Activated naive CD4-positive, alpha-beta T cell treated with anti-CD3 and anti-CD28 coated beads for 36 hours (primary cell): ENCODE data around the gene SYTL1. TPM values are rescaled to one million over a fixed set of nuclear protein-coding genes. Genes with fewer than 3 reads are reported as not detected.

Source experiments
- CTCF ChIA-PET: fragments of 350-600 bp; sonication (Branson Sonifier 250); formaldehyde crosslinking; loops from one replicate; lab custom pipeline; 2021; ENCODE audit warnings: antibody characterized with exemption; lab: Charles Lee
- DNase-seq: peaks from one replicate; pipeline ENCODE4 v3.0.0-alpha.2; 2020
- H3K27ac Mint-ChIP-seq: one replicate; pipeline ENCODE4 v1.8.0; 2021; ENCODE audit warnings: mild to moderate bottlenecking, mixed read lengths
- H3K27me3 Mint-ChIP-seq: one replicate; pipeline ENCODE4 v1.8.0; 2021; ENCODE audit warnings: low read depth, mixed read lengths
- H3K36me3 Mint-ChIP-seq: one replicate; pipeline ENCODE4 v1.8.0; 2021; ENCODE audit warnings: low read depth, mixed read lengths
- H3K4me1 Mint-ChIP-seq: one replicate; pipeline ENCODE4 v1.8.0; 2021; ENCODE audit warnings: low read depth, mixed read lengths
- H3K4me3 Mint-ChIP-seq: one replicate; pipeline ENCODE4 v1.8.0; 2021; ENCODE audit warnings: mild to moderate bottlenecking, moderate library complexity, mixed read lengths
- H3K9me3 Mint-ChIP-seq: one replicate; pipeline ENCODE4 v1.8.0; 2021; ENCODE audit warnings: mixed read lengths
- intact Hi-C: fragments of 100-400 bp; cut with micrococcal nuclease; formaldehyde crosslinking; loops from one replicate; pipeline ENCODE4 v1.15.1; 2023
- total RNA-seq, 2 experiments: library from RNA; stranded (reverse); gene quantifications; one replicate each; pipeline ENCODE4 v1.2.3, GENCODE V29; 2021

SYTL1 gene
- total RNA-seq, 2 experiments from 2014 or later = 28.5 to 29.2 TPM

GRCh38 chr1:27351541-27352107 lies 9.8 kb downstream of the SYTL1 start:
- H3K36me3 Mint-ChIP-seq = no peaks in the 10 kb centered on the region
- H3K27ac Mint-ChIP-seq = no peak overlapping the region
- CTCF ChIA-PET = interaction anchor here (1.9 kb wide), 2 partner anchors 18 to 36 kb away, joined by 3 to 9 read pairs; no protein-coding TSS in a partner anchor
- peaks cover 17% of the 10 kb centered on the region for H3K4me1 Mint-ChIP-seq
- H3K27me3 Mint-ChIP-seq = no peaks in the 10 kb centered on the region
- intact Hi-C loops = no loop called here
- H3K4me3 Mint-ChIP-seq = no peak overlapping the region
- no peak for DNase-seq
- no peaks in the 10 kb centered on the region for H3K9me3 Mint-ChIP-seq

- Mint-ChIP-seq H3K36me3 (no peaks in the 10 kb centered on the region), H3K27me3 (no peaks in the 10 kb centered on the region), H3K27ac (no peak overlapping the region), H3K4me1 (peaks cover 25% of the 10 kb centered on the region), H3K9me3 (no peaks in the 10 kb centered on the region), H3K4me3 (no peak overlapping the region)
- intact Hi-C loops = no loop called here
- no peak for DNase-seq
- CTCF ChIA-PET = interaction anchor here (0.5 to 1.9 kb wide), 3 partner anchors 15 to 45 kb away, joined by 3 to 9 read pairs (median 5); no protein-coding TSS in a partner anchor
Measured at GRCh38 chr1:27353166-27353565, 11.3 kb downstream of the SYTL1 start.

- CTCF ChIA-PET = interaction anchor here (0.6 to 1.4 kb wide), 4 partner anchors 33 to 357 kb away, joined by 3 to 5 read pairs (median 3); no protein-coding TSS in a partner anchor
- Mint-ChIP-seq H3K27ac (no peak overlapping the region), H3K36me3 (no peaks in the 10 kb centered on the region), H3K27me3 (no peaks in the 10 kb centered on the region), H3K4me1 (peaks cover 25% of the 10 kb centered on the region), H3K4me3 (no peak overlapping the region), H3K9me3 (no peaks in the 10 kb centered on the region)
- DNase-seq = no peak
- intact Hi-C loops = no loop called here
Measured at GRCh38 chr1:27353629-27354028, 11.8 kb downstream of the SYTL1 start.

- Mint-ChIP-seq H3K9me3 (no peaks in the 10 kb centered on the region), H3K4me1 (peaks cover 38% of the 10 kb centered on the region), H3K27ac (no peak overlapping the region), H3K4me3 (no peak overlapping the region), H3K36me3 (no peaks in the 10 kb centered on the region), H3K27me3 (no peaks in the 10 kb centered on the region)
- intact Hi-C loops = no loop called here
- CTCF ChIA-PET = interaction anchor here (0.6 to 5.2 kb wide), 8 partner anchors 10 to 475 kb away, joined by 3 to 38 read pairs (median 14); partner anchors contain the start of gene PPP1R8
- no peak for DNase-seq
Measured at GRCh38 chr1:27355683-27356082, 13.9 kb downstream of the SYTL1 start.

GRCh38 chr1:27356277-27356618 lies 14.4 kb downstream of the SYTL1 start:
- peaks cover 38% of the 10 kb centered on the region for H3K4me1 Mint-ChIP-seq
- H3K27ac Mint-ChIP-seq = no peak overlapping the region

GRCh38 chr1:27356619-27357280 lies 14.9 kb downstream of the SYTL1 start:
- peak overlapping the region; percentile 78 for H3K27ac Mint-ChIP-seq
- no peaks in the 10 kb centered on the region for H3K9me3 Mint-ChIP-seq
- H3K36me3 Mint-ChIP-seq = no peaks in the 10 kb centered on the region
- peak overlapping the region; percentile 70 for H3K4me3 Mint-ChIP-seq
- intact Hi-C loops = loop anchor here (1.0 kb wide), 3 partner anchors 15 to 39 kb away; no protein-coding TSS in a partner anchor
- H3K27me3 Mint-ChIP-seq = no peaks in the 10 kb centered on the region
- peak; percentile 63 for DNase-seq
- CTCF ChIA-PET = interaction anchor here (0.6 to 5.2 kb wide), 28 partner anchors 8 to 268 kb away, joined by 3 to 38 read pairs (median 8); partner anchors contain the start of genes MAP3K6 and SYTL1
- peaks cover 38% of the 10 kb centered on the region for H3K4me1 Mint-ChIP-seq

More at GRCh38 chr1:27356277-27356618, 14.4 kb downstream of the SYTL1 start:
- CTCF ChIA-PET = interaction anchor here (1.0 to 5.2 kb wide), 12 partner anchors 8 to 60 kb away, joined by 3 to 38 read pairs (median 12); partner anchors contain the start of gene MAP3K6
- Mint-ChIP-seq H3K9me3 (no peaks in the 10 kb centered on the region), H3K4me3 (peak overlapping the region; percentile 70), H3K36me3 (no peaks in the 10 kb centered on the region), H3K27me3 (no peaks in the 10 kb centered on the region)
- intact Hi-C loops = no loop called here
- no peak for DNase-seq

GRCh38 chr1:27357281-27358037 lies 15.6 kb downstream of the SYTL1 start:
- CTCF ChIA-PET = interaction anchor here (0.7 to 5.2 kb wide), 31 partner anchors 8 to 439 kb away, joined by 3 to 38 read pairs (median 6); partner anchors contain the start of genes IFI6, MAP3K6 and SYTL1
- H3K4me3 Mint-ChIP-seq = peak overlapping the region; percentile 70
- H3K27ac Mint-ChIP-seq = peak overlapping the region; percentile 78
- peaks cover 38% of the 10 kb centered on the region for H3K4me1 Mint-ChIP-seq
- no peaks in the 10 kb centered on the region for H3K9me3 Mint-ChIP-seq
- H3K27me3 Mint-ChIP-seq = no peaks in the 10 kb centered on the region
- DNase-seq = peak; percentile 86
- intact Hi-C loops = loop anchor here (1.0 kb wide), 3 partner anchors 16 to 38 kb away; no protein-coding TSS in a partner anchor
- no peaks in the 10 kb centered on the region for H3K36me3 Mint-ChIP-seq

- intact Hi-C loops = no loop called here
Measured at GRCh38 chr1:27358038-27358927, 16.5 kb downstream of the SYTL1 start.

GRCh38 chr1:27358928-27359313 lies 17.1 kb downstream of the SYTL1 start:
- peaks cover 38% of the 10 kb centered on the region for H3K4me1 Mint-ChIP-seq

More at GRCh38 chr1:27358038-27358927, 16.5 kb downstream of the SYTL1 start:
- H3K27ac Mint-ChIP-seq = no peak overlapping the region
- H3K27me3 Mint-ChIP-seq = no peaks in the 10 kb centered on the region
- H3K4me3 Mint-ChIP-seq = no peak overlapping the region
- DNase-seq = no peak
- H3K4me1 Mint-ChIP-seq = peaks cover 38% of the 10 kb centered on the region
- CTCF ChIA-PET = interaction anchor here (0.7 to 5.2 kb wide), 28 partner anchors 8 to 440 kb away, joined by 3 to 38 read pairs (median 8); partner anchors contain the start of genes IFI6, MAP3K6 and SYTL1
- no peaks in the 10 kb centered on the region for H3K36me3 Mint-ChIP-seq
- no peaks in the 10 kb centered on the region for H3K9me3 Mint-ChIP-seq

GRCh38 chr1:27359822-27360158 lies 18.0 kb downstream of the SYTL1 start:
- Mint-ChIP-seq H3K36me3 (no peaks in the 10 kb centered on the region), H3K9me3 (no peaks in the 10 kb centered on the region), H3K4me3 (peak overlapping the region; percentile 63), H3K27ac (no peak overlapping the region), H3K4me1 (peaks cover 45% of the 10 kb centered on the region), H3K27me3 (no peaks in the 10 kb centered on the region)
- no peak for DNase-seq
- CTCF ChIA-PET = interaction anchor here (0.9 to 5.2 kb wide), 4 partner anchors 14 to 36 kb away, joined by 3 to 38 read pairs (median 4); no protein-coding TSS in a partner anchor
- intact Hi-C loops = no loop called here

More at GRCh38 chr1:27358928-27359313, 17.1 kb downstream of the SYTL1 start:
- DNase-seq = no peak
- H3K27me3 Mint-ChIP-seq = no peaks in the 10 kb centered on the region
- CTCF ChIA-PET = interaction anchor here (1.2 to 5.2 kb wide), 4 partner anchors 13 to 31 kb away, joined by 3 to 38 read pairs (median 11); no protein-coding TSS in a partner anchor
- H3K27ac Mint-ChIP-seq = no peak overlapping the region
- H3K4me3 Mint-ChIP-seq = no peak overlapping the region
- intact Hi-C loops = no loop called here
- H3K36me3 Mint-ChIP-seq = no peaks in the 10 kb centered on the region
- no peaks in the 10 kb centered on the region for H3K9me3 Mint-ChIP-seq
